HG02981 (cell line): ENCODE results near the gene KDELR3.
A peak's percentile ranks its signal among the peaks of the same experiment; 100 is the strongest.

Experiments
- ATAC-seq: cut with Tn5 transposase; IDR thresholded peaks from one replicate; pipeline ENCODE4 v1.9.1; 2021; ENCODE audit warnings: mild to moderate bottlenecking, moderate library complexity; ENCODE audit not compliant: unreplicated experiment

KDELR3 gene

GRCh38 chr22:38481162-38481870 is 13.4 kb downstream of the KDELR3 start:
- no peak for ATAC-seq

- no peak for ATAC-seq
Observed at GRCh38 chr22:38481871-38482332, 14.0 kb downstream of the KDELR3 start.

- no peak for ATAC-seq
Observed at GRCh38 chr22:38482662-38483308, 14.9 kb downstream of the KDELR3 start.

GRCh38 chr22:38484244-38484643 is 16.3 kb downstream of the KDELR3 start:
- no peak for ATAC-seq

GRCh38 chr22:38485783-38486182 is 17.9 kb downstream of the KDELR3 start:
- no peak for ATAC-seq

GRCh38 chr22:38487946-38488345 is 20.1 kb downstream of the KDELR3 start:
- no peak for ATAC-seq

GRCh38 chr22:38489142-38489541 is 21.2 kb downstream of the KDELR3 start:
- no peak for ATAC-seq

GRCh38 chr22:38489561-38490145 is 21.8 kb downstream of the KDELR3 start:
- no peak for ATAC-seq

- ATAC-seq: no peak
Observed at GRCh38 chr22:38490475-38490874, 22.6 kb downstream of the KDELR3 start.

GRCh38 chr22:38490915-38491314 is 23.0 kb downstream of the KDELR3 start:
- no peak for ATAC-seq

GRCh38 chr22:38491707-38492348 is 23.9 kb downstream of the KDELR3 start:
- no peak for ATAC-seq

- ATAC-seq: no peak
Observed at GRCh38 chr22:38494498-38494897, 26.6 kb downstream of the KDELR3 start.

- ATAC-seq: no peak
Observed at GRCh38 chr22:38494939-38495338, 27.0 kb downstream of the KDELR3 start.

GRCh38 chr22:38497869-38498268 is 30.0 kb downstream of the KDELR3 start:
- ATAC-seq: no peak

GRCh38 chr22:38501797-38502672 is 34.1 kb downstream of the KDELR3 start:
- no peak for ATAC-seq

GRCh38 chr22:38503021-38503420 is 35.1 kb downstream of the KDELR3 start:
- no peak for ATAC-seq

GRCh38 chr22:38504731-38505540 is 37.0 kb downstream of the KDELR3 start:
- no peak for ATAC-seq

- ATAC-seq: peak; percentile 21
Observed at GRCh38 chr22:38505541-38506117, 37.7 kb downstream of the KDELR3 start.
